Glutamatergic neuron (in vitro differentiated cells): ENCODE data around the gene C10orf71. TPM values are rescaled to one million over a fixed set of nuclear protein-coding genes. Genes with fewer than 3 reads are reported as not detected.

ENCODE experiments used
- DNase-seq: peaks from one replicate; pipeline ENCODE4 v3.0.0; 2022
- H3K27ac Mint-ChIP-seq: one replicate; pipeline ENCODE4 v1.8.0; 2020; ENCODE audit warnings: mild to moderate bottlenecking, mixed read lengths, inconsistent platforms; ENCODE audit not compliant: unreplicated experiment
- H3K27me3 Mint-ChIP-seq: one replicate; pipeline ENCODE4 v1.8.0; 2020; ENCODE audit warnings: mild to moderate bottlenecking, moderate library complexity, mixed read lengths, inconsistent platforms; ENCODE audit not compliant: unreplicated experiment
- H3K36me3 Mint-ChIP-seq: one replicate; pipeline ENCODE4 v1.8.0; 2020; ENCODE audit warnings: mild to moderate bottlenecking, mixed read lengths, inconsistent platforms; ENCODE audit not compliant: unreplicated experiment
- H3K4me1 Mint-ChIP-seq: one replicate; pipeline ENCODE4 v1.8.0; 2020; ENCODE audit warnings: mild to moderate bottlenecking, low read depth, mixed read lengths, inconsistent platforms; ENCODE audit not compliant: unreplicated experiment
- H3K4me3 Mint-ChIP-seq: one replicate; pipeline ENCODE4 v1.8.0; 2020; ENCODE audit warnings: mild to moderate bottlenecking, mixed read lengths, inconsistent platforms; ENCODE audit not compliant: unreplicated experiment
- H3K9me3 Mint-ChIP-seq: one replicate; pipeline ENCODE4 v1.8.0; 2020; ENCODE audit warnings: mild to moderate bottlenecking, moderate library complexity, mixed read lengths, inconsistent platforms; ENCODE audit not compliant: unreplicated experiment
- total RNA-seq: library from RNA; stranded (reverse); fragmentation: NEBNext Ultra II Directional; extraction: Animal tissue kit (Norgen Biotek cat#: 25700); gene quantifications from one replicate; pipeline ENCODE4 v1.2.1, GENCODE V29; 2021; ENCODE audit not compliant: unreplicated experiment
- TF ChIP-seq, protein P1 (sequence below): fragments of 200-600 bp; sonication (generic); IDR thresholded peaks from one replicate; pipeline ENCODE4 v1.5.0; 2021; ENCODE audit not compliant: partially characterized antibody, unreplicated experiment

The C10orf71 gene
- total RNA-seq, 1 donor from 2014 or later = 0.12 TPM

GRCh38 chr10:49282879-49283341, 16.1 kb upstream of the C10orf71 start:
- peaks cover 5% of the 10 kb centered on the region for H3K36me3 Mint-ChIP-seq
- no peak for DNase-seq
- H3K9me3 Mint-ChIP-seq = peaks cover 2% of the 10 kb centered on the region
- TF ChIP-seq, protein P1, sequence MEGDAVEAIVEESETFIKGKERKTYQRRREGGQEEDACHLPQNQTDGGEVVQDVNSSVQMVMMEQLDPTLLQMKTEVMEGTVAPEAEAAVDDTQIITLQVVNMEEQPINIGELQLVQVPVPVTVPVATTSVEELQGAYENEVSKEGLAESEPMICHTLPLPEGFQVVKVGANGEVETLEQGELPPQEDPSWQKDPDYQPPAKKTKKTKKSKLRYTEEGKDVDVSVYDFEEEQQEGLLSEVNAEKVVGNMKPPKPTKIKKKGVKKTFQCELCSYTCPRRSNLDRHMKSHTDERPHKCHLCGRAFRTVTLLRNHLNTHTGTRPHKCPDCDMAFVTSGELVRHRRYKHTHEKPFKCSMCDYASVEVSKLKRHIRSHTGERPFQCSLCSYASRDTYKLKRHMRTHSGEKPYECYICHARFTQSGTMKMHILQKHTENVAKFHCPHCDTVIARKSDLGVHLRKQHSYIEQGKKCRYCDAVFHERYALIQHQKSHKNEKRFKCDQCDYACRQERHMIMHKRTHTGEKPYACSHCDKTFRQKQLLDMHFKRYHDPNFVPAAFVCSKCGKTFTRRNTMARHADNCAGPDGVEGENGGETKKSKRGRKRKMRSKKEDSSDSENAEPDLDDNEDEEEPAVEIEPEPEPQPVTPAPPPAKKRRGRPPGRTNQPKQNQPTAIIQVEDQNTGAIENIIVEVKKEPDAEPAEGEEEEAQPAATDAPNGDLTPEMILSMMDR = no peak
- no peak overlapping the region for H3K4me3 Mint-ChIP-seq
- H3K27ac Mint-ChIP-seq = no peak overlapping the region
- peaks cover 12% of the 10 kb centered on the region for H3K4me1 Mint-ChIP-seq
- H3K27me3 Mint-ChIP-seq = peaks cover 6% of the 10 kb centered on the region

- Mint-ChIP-seq H3K9me3 (peaks cover 2% of the 10 kb centered on the region), H3K4me3 (no peak overlapping the region), H3K27ac (no peak overlapping the region), H3K36me3 (peaks cover 5% of the 10 kb centered on the region), H3K4me1 (peaks cover 10% of the 10 kb centered on the region), H3K27me3 (peaks cover 6% of the 10 kb centered on the region)
- DNase-seq = no peak
- TF ChIP-seq, protein P1 = no peak
These were observed 15.5 kb upstream of the C10orf71 start for GRCh38 chr10:49283491-49283890.

DNA sequence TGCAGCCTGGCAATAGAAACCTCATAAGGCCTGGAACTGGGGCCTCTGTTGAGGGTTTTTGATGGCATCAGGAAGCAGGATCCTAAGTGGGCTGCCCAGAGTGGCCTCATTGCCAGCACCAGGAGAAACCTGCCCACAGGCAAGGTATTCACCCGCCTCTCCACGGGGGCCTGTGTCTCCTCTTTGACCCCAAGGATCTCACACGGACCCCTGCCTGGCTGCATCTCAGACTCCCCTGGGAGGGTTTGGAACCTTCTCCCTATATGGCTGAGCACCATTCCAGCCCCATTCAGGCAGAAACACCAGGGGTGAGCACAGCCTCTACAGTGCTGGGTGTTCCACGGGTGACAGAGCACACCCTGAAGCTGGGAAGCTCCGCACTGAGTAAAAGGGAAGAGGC, 14.6 kb upstream of the C10orf71 start:
- peaks cover 5% of the 10 kb centered on the region for H3K36me3 Mint-ChIP-seq
- TF ChIP-seq, protein P1 = no peak
- DNase-seq = no peak
- H3K27me3 Mint-ChIP-seq = peaks cover 5% of the 10 kb centered on the region
- no peak overlapping the region for H3K27ac Mint-ChIP-seq
- peaks cover 7% of the 10 kb centered on the region for H3K4me1 Mint-ChIP-seq
- no peak overlapping the region for H3K4me3 Mint-ChIP-seq
- peaks cover 2% of the 10 kb centered on the region for H3K9me3 Mint-ChIP-seq

DNA sequence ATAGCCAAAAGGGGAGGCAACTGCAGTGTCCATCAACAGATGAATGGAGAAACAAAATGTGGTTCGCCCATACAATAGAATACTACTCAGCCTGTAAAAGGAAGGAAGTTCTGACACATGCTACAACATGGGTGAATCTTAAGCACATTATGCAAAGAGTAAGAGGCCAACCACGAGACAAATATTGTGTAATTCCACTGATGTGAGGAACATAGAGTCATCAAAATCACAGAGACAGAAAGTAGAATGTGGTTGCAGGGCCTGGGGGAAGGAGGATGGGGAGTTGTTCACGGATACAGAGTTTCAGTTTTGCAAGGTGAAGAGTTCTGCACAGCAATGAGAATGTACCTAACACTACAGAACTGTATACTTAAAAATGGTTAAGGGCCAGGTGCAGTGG, 13.7 kb upstream of the C10orf71 start:
- peaks cover 5% of the 10 kb centered on the region for H3K36me3 Mint-ChIP-seq
- no peak overlapping the region for H3K27ac Mint-ChIP-seq
- peaks cover 4% of the 10 kb centered on the region for H3K27me3 Mint-ChIP-seq
- no peak overlapping the region for H3K4me3 Mint-ChIP-seq
- peaks cover 2% of the 10 kb centered on the region for H3K9me3 Mint-ChIP-seq
- no peak for DNase-seq
- peaks cover 15% of the 10 kb centered on the region for H3K4me1 Mint-ChIP-seq
- TF ChIP-seq, protein P1 = no peak

- Mint-ChIP-seq H3K4me3 (no peak overlapping the region), H3K36me3 (peaks cover 5% of the 10 kb centered on the region), H3K27ac (no peak overlapping the region), H3K4me1 (peaks cover 15% of the 10 kb centered on the region), H3K27me3 (peaks cover 4% of the 10 kb centered on the region), H3K9me3 (peaks cover 2% of the 10 kb centered on the region)
- TF ChIP-seq, protein P1 = no peak
- DNase-seq = no peak
These were observed 12.3 kb upstream of the C10orf71 start for GRCh38 chr10:49286686-49287085.
